GDM1 (cell line): ENCODE measurements around the gene SLC4A5.

ENCODE experiments used
- DNase-seq: peaks from one replicate; lab custom pipeline; 2025; lab: John Stamatoyannopoulos, UW

SLC4A5 gene, protein sequence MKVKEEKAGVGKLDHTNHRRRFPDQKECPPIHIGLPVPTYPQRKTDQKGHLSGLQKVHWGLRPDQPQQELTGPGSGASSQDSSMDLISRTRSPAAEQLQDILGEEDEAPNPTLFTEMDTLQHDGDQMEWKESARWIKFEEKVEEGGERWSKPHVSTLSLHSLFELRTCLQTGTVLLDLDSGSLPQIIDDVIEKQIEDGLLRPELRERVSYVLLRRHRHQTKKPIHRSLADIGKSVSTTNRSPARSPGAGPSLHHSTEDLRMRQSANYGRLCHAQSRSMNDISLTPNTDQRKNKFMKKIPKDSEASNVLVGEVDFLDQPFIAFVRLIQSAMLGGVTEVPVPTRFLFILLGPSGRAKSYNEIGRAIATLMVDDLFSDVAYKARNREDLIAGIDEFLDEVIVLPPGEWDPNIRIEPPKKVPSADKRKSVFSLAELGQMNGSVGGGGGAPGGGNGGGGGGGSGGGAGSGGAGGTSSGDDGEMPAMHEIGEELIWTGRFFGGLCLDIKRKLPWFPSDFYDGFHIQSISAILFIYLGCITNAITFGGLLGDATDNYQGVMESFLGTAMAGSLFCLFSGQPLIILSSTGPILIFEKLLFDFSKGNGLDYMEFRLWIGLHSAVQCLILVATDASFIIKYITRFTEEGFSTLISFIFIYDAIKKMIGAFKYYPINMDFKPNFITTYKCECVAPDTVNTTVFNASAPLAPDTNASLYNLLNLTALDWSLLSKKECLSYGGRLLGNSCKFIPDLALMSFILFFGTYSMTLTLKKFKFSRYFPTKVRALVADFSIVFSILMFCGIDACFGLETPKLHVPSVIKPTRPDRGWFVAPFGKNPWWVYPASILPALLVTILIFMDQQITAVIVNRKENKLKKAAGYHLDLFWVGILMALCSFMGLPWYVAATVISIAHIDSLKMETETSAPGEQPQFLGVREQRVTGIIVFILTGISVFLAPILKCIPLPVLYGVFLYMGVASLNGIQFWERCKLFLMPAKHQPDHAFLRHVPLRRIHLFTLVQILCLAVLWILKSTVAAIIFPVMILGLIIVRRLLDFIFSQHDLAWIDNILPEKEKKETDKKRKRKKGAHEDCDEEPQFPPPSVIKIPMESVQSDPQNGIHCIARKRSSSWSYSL

DNA sequence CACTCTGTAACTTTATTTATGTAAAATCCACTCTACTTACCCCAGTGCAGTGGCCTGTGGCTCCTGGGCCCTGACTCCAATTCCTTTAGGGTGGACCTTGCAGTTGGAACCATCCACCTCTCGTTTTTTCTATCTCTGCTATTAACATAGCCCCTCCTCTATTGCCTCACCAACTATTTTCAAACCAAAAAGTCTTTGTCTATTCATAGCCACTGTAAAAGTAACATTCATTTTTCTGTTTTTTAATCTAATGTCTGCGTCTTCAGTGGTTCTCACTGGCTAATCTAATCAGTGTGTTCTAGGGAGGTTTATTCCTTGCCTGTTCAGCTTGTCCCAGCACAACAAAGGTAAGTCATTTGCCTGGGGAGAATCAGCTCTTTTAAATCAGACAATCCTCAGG, at the start of gene SLC4A5:
TSS of gene SLC4A5 (minus strand) at position 101 of the 400 bp plus-strand sequence. CDS start 28,393 bp downstream, outside the sequence.
- DNase-seq, result no peak

DNA sequence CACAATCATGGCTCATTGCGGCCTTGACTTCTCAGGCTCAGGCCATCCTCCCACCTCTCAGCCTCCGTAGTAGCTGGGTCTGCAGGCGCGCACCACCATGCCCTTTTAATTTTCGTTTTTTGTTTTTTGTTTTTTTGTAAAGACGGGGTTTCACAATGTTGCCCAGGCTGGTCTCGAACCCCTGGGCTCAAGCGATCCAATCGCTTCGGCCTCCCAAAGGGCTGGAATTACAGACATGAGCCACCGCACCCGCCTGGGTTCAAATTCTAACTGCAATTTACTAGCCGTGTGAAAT, 49.2 kb upstream of the SLC4A5 start:
- DNase-seq, result no peak

DNA sequence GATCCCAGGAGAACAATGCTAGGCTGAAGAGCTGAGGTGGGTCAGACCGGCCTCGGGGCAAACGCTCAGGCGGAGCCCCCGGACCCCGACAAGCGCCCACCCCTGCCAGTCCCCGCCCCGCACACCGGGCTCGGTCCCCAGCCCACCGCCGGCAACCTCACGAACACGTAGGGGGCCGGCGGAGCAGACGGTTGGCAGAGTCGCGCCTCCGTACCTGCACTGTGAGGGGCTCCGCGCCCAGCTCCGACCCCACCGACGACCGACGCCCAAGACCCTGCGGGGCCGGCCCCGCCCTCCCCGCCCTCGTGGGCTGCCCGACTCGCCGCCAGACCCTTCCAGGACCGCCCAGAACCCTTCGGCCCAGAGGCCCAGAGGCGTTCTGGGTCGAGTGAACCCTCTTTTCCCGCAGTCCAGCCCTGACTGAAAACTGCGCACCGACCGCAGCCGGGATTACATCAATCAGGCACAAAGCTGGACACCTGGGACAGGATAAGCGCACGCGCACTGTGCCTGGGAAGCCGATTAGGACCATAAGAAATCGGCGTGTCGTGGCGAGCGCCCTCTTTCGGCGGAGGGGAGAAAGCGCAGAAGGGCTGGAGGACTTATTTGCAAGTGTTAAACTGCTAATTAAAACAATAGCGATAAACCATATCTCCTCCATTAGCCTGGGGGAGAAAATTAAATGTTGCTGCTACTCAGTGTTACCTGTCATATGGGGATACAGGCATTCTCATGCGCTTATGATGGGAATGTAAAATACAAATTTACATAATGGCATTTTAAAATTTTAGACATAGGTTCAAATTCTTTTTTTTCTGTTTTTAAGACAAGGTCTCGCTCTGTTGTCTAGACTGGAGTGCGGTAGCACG, 48.6 kb upstream of the SLC4A5 start:
- DNase-seq, result peak; percentile 83

DNA sequence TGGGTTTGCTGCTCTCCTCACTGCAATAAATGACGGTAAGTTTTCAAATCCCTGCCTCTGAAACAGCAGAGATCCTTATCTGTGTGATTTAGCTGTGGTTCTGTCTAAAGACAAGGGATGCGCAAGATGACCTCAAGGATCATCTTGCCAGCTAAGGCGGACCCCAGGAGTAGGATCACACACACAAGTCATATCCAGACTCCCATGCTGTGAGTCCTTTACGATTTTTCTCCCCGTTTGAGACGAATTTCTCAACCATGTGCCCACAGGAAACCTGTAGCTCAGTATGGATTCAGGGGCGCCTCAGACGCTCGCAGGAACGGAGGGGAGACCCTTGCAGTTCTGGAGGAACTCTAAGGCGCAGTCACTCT, 48.0 kb upstream of the SLC4A5 start:
- no peak for DNase-seq

DNA sequence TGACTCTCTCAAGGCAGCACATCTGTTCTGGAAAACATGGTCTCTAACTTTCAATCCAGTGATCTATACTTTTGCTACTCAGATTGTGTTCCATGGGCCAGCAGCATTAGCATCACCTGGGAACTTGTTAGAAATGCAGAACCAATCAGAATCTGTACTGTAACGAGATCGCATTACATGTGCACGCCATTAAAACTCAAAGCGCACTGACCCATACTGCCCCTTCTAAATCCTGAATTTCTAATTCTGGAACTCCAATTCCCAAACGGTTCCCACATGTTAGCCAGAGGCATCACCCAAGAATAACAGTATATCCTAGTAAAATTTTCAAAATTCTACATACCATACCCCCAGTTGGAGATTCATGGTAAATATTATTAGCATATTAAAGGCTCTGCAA, 47.4 kb upstream of the SLC4A5 start:
- DNase-seq, result no peak

DNA sequence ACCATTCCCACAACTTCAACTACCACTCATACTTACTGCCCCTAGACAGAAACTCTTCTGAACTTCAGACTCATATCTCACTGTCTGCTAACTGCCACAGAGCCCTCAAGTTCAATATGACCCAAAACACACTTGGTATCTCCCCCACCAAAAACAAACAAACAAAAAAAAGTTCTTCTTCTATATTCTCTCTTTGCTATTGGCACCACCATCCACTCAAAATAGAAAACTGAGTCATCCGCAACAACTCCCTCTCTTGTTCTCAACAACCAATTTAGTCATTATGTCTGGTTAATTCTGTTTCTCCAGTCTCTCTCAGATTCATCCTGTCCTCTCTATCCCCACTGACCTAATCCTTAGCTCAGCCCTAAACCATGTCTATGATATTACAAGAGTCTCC, 44.1 kb upstream of the SLC4A5 start:
- no peak for DNase-seq

DNA sequence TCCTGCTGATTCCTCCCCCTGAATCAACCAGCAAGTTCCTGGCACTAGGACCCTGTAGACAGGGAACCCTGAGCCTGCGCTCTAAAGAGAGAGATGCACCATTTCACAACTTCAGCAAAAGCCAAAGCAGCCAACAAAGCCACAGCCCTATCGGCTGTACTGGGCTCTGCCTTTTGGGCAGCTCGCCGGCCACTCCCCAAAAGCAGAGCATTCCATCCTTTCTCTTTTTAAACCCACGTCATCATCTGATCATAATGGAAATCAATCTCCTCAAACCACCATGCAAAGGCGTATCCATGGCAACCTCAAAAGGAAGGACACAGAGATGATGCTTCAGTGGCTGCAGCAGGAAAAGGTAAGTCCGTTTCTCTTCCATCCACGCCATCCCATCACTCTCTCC, 42.2 kb upstream of the SLC4A5 start:
- no peak for DNase-seq

DNA sequence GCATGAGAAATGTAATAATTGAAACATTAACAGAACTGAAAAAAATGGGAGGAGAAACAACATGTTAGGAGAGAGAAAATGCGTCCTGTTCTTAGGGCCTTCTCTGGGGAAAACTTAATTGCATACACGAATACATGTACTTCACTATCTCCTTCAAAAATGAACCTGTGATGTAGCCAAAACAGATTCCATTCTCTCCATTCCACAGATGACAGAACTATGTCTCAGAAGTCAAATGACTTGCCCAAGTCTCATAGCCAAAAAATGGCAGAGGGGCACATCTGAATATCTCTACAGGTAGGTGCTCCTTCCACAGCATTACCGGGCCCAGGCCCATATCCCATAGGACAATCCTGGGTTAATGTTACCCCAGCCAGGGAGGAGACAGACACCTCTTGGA, 40.8 kb upstream of the SLC4A5 start:
- DNase-seq, result no peak

DNA sequence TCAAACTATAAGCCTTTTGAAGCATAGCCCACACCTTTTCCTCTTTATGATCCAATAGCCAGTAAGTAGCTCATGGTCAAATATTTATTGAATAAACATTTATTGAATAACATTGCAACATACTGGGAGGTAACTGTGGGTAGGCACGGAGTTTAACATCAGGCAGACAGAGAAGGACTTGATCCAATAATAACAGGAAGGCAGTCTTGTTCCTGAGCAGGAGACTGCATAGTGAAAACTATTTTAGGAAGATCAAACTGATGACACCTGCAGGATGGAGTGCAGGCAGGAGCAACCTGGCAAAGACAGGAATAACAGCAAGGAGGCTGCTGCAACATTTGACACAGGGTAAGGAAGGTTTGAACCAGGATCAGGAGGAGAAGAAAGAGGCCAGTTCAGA, 40.0 kb upstream of the SLC4A5 start:
- DNase-seq, result no peak

DNA sequence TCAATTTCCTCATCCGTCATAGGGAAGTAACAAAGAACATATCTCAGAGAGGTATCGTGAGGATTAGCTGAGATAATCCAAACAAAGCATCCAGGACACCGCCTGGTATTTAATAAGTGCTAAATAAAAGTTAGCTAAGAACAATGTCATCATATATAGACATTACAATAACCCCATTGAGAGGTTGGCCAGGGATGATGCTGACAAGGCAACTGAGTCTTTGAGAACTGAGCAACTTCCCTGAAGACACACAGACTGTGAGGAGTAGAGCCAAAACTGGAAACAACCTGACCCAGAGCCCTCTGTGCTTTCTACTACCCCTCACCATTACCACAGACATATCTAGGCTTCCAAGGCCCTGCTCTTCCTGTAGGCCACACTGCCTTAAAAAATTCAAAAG, 38.5 kb upstream of the SLC4A5 start:
- no peak for DNase-seq

DNA sequence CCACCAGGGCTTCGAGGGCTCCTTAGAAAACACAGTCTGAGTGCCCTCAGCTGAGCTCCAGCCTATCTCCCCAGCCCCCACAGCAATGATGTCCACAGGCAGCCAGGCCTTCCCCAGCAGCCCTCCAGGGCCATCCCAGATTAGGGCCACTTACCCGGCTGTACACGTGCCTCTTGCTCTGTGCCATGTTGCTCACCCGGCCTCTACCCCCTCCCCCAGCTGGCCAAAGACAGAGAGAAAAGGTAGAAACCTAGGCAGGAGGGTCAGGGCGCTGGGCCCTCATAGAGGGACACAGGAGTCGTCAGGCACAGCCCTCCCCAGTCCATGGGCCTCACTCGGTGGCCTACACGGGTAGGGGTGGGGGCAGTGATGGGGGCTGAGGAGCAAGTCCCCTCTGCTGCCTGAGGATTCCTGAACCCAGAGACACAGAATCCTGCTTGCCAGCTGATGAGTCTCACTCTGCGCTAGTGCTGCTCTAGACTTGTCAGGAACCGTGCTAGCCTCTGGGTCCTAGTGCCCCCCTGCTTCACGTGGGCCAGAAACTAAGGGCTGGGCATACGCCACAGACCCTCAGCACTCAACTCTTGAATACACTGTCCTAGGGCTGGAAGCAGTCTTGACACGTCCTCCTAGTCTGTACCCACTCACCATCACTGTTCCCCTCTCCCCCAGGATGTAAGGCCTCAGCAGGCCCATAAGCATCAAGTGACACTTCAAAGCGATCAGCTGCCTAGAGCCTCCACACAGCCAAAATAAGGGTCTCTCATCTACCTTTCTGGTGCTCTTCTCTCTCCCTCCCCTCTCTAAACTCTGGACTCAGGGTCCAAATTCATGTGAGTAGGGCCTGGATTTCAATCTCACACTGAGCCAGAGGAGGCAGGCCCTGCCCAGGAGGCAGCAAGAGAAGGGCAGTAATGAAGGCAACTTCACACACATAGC, 36.9 kb upstream of the SLC4A5 start, which contains the start of gene DCTN1:
TSS of gene DCTN1 (minus strand) at position 461 of the 939 bp plus-strand sequence. CDS start at position 187, 274 bp downstream.
- DNase-seq, result no peak

DNA sequence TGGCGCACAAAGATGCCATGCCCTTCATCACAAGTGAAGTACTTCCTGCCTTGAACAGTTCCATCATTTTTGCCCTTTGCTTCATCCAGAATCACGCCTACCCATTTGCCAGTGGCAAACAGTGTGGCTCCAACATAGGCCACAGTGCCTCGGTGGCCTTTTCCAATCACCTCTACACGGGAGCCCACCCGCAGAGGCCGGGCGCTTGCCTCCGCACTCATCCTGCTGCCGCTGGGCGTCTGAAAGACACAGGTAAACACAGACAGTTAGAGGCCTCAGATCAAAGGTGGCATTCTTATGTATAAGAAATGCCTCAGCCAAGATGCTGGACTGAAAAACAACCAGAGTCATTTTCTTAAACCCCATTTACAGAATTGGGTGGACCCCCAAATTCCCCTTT, 34.8 kb upstream of the SLC4A5 start:
- DNase-seq, result no peak

DNA sequence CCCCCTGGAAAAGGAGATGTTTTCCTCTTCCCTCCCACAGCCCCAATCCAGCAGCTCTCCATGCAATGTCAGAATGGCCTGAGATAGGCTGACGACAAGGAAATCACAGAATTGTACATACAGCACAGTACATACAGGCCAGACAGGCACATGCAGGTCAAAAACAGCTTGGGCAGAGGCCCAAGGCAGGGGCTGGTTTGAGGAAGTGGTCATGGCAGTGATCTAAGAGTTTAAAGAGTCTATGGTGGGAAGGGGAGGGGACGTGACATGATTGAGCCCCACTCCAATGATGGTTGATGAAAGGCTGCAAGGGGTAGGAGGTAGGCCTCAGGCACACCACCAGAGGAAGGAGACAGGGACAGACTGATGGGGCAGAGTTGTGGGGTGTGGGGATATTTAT, 32.6 kb upstream of the SLC4A5 start:
- no peak for DNase-seq

DNA sequence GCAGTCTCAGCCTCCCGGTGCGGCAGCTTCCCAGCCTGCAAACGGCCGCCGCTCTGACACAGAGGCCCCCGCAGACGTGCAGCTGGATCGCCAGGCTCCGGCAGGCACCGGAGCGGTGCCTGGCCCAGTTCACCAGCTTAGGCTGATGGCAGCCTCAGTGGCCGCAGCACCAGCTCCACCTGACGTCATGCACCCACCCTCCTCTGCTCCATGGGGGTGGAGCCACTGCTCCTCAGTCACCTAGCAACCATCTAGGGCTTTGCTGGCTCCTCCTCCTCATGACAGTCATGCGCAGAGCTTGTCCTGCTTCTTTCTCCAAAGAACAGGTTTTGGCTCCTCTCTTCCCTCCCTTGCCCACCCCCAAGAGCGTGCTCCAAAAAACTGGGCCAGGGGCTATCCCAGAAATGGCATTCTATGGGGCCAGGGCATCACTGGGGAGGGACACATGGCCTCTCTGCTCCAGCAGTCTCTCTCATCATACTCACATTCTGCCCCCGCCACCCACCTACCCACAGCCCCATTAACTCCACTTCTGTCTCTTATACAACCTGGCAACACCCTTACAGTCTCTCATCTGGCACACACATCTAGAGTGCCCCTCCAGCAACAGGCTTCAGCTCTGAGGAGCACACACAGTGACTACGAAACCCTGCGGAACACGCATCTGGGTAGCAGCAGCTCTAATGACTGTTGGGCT, 31.4 kb upstream of the SLC4A5 start:
- DNase-seq, result no peak

DNA sequence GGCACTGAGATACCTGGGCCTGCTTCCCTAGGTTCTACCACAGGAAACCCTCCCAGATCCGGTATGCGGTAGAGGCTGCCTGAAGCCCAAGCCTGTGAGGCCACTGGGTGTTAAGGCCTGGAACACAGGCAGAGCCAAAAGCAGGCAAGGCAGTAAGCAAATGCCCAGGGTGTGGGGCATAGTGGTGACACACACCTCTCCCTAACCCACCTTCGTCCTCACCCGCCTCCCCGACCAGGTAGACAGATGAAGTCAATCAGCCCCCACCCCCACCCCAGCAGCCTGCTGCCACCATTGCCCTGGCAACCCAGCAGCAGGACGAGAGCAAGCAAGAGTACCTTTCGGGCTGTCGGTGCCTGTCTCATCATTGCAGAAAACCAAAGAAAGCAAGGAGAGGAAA, 30.8 kb upstream of the SLC4A5 start:
- DNase-seq, result no peak

DNA sequence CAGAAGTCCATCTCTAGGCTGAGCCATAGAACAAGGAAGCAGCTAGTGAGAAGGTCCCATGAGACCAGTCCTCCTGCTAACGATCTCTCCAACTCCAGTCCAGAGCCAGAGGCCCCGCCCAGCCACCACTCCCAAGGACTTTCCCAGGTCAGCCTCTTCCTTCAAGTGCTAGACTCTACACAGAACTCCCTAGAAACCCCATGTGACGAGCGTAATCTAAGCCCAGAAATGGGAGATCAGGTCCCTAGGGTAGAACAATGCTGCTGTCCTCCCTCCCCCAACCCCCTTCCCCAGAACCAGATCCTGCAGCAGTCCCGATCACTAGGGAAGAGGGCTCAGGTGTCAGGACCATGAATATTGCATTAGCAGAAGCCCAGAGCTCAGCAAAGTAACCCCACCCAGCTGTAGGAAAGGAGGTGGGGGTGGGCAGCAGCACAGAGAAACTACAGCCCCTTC, 30.0 kb upstream of the SLC4A5 start:
- no peak for DNase-seq

DNA sequence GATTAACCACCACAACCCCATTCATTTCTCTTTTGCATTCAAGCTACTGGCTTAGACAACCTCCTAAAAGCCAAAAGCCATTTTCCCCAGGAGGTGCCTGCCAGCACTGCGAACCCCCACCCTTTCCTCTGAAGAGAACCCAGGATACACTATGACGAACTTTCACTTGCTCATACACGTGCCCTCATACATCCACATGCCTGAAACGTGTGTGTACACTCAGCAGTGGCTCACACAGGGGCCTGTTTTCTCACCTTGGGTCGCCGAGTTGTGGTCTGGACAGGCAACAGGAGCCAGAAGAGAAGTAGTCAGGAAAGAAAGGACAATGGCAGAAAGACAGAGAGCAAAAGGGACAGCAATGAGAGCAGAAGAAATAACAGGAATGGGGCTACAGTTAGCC, 29.5 kb upstream of the SLC4A5 start:
- DNase-seq, result no peak

DNA sequence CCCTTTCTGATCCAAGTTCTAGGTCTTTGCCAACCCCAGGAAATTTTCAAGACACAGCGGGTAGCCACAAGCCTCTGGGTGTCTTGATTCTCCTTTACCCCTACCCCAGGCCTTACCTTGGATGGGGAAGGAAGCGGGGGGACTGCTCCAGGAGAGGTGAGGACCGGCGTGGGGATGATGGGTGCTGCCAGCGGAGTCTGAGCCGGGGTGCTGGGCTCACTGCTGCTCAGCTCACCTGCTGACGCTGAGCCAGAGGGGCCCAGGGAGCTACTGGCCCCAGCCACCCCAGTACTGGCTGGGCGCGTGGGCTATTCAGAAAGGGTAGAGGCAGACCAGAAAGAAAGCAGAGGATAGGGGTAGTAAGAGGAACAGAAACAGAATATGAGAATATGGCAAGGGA, 28.2 kb upstream of the SLC4A5 start:
- no peak for DNase-seq

DNA sequence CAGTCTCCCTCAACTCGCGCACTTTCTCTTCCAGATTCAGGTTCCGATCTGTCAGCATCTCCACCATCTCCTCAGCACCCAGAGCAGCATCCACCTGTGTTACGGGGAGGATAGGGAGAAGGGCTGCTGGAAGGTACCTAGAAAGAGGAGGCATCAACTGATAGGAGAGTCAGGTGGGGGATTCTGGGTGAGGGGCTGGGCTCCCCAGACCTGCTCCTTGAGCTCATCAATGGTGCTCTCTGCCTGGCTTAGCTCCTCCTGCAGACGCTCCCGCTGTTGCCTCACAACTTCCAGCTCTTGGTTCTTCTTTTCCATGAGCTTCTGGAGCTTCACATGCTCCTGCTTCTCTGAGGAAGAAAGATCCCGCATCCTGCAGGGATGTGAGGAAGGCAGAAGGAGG, 26.8 kb upstream of the SLC4A5 start:
- no peak for DNase-seq

DNA sequence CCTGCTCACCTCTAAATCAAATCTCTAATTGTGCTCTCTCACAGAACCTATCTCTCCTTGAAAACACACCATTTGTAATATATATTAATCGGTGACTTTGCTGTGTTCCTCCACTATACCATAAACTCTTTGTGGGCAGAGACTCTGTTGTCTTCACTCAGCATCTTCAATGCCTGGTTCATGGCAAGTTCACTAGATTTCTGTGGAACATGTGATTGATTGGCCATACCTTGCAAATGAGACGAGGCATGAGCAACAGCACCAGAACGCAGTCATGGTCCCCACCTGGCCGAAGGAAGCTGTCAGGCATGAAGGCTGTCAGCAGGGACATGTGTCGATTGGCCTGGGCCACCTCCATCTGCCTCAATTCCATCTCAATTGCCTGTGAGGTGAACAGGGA, 25.3 kb upstream of the SLC4A5 start:
- no peak for DNase-seq
